ENCODE measurements around the gene PTGS1. TPM values are rescaled to one million over a fixed set of nuclear protein-coding genes. Genes with fewer than 3 reads are reported as not detected.

PTGS1 gene
- total RNA-seq, 1 experiment from 2014 or later, result not detected

DNA sequence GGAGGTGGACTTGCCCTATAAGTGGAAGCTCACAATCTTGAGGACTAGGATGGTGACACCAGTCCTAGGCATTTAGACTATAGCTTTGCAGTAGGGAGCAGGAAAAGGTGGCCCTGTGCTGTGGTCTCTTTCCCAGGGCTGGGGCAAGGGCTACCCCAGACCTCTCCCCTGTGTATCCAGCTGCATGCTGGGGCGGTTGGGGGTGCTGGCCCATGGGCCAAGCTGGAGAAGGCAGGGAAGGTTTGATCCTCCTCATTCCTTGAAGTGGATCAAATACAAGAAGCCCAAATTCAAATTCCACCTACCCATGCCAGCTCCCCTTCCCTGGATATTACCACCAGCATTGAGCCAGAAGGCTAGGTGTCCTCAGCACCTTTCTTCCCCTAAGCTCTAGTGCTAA is 2.2 kb upstream of the PTGS1 start:
- DNase-seq (ENCODE audit: low spot score), result no peak
- in situ Hi-C loops (cut with HindIII; ENCODE audit: low sequenced_read_pairs), result no loop called here

- in situ Hi-C loops (cut with HindIII; ENCODE audit: low sequenced_read_pairs), result no loop called here
- no peak for DNase-seq (ENCODE audit: low spot score)
These were observed 521 bp upstream of the PTGS1 start for GRCh38 chr9:122370303-122370702.

DNA sequence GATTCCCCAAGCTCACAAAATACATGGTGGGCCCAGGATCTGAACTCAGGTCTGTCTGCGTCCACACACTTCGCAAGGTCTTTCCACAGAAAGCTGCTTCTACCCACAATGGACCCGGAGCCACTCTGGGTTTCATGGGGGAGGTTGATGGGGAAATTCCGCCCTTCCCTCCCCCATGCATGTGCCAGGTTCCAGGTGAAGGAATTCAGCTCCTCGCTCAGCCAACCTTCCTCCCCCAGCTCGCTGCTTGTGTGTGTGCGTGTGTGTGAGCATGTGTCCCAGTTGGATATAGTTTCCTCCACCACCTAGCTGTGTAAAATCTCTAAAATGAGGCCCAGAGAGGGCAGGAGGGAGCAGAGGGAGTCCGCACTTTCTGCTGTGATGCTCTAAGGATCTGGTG is 1.0 kb downstream of the PTGS1 start:
- DNase-seq (ENCODE audit: low spot score), result no peak
- in situ Hi-C loops (cut with HindIII; ENCODE audit: low sequenced_read_pairs), result no loop called here

GRCh38 chr9:122372856-122373845 is 2.3 kb downstream of the PTGS1 start:
- in situ Hi-C loops (cut with HindIII; ENCODE audit: low sequenced_read_pairs), result no loop called here
- no peak for DNase-seq (ENCODE audit: low spot score)

GRCh38 chr9:122374885-122375420 is 4.1 kb downstream of the PTGS1 start:
- no peak for DNase-seq (ENCODE audit: low spot score)
- in situ Hi-C loops (cut with HindIII; ENCODE audit: low sequenced_read_pairs), result no loop called here

- in situ Hi-C loops (cut with HindIII; ENCODE audit: low sequenced_read_pairs), result no loop called here
- no peak for DNase-seq (ENCODE audit: low spot score)
These were observed 6.0 kb downstream of the PTGS1 start for GRCh38 chr9:122376796-122377195.

GRCh38 chr9:122377241-122378164 is 6.7 kb downstream of the PTGS1 start:
- DNase-seq (ENCODE audit: low spot score), result no peak
- in situ Hi-C loops (cut with HindIII; ENCODE audit: low sequenced_read_pairs), result no loop called here

GRCh38 chr9:122378236-122378635 is 7.4 kb downstream of the PTGS1 start:
- DNase-seq (ENCODE audit: low spot score), result no peak
- in situ Hi-C loops (cut with HindIII; ENCODE audit: low sequenced_read_pairs), result no loop called here

- no peak for DNase-seq (ENCODE audit: low spot score)
- in situ Hi-C loops (cut with HindIII; ENCODE audit: low sequenced_read_pairs), result no loop called here
These were observed 8.5 kb downstream of the PTGS1 start for GRCh38 chr9:122379340-122379739.

DNA sequence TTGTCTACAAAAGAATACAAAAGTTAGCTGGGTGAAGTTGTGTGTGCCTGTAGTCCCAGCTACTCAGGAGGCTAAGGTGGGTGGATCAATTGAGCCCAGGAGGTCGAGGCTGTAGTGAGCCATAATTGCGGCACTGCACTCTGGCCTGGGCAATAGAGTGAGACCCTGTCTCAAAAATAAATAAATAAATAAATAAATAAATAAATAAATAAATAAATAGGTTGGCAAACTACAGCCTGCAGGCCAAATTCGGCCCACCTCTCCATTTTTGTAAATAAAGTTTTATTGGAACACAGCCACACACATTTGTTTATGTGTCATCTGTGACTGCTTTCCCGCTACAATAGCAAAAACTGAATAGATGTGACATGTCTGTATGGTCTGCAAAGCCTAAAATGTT is 9.5 kb downstream of the PTGS1 start:
- in situ Hi-C loops (cut with HindIII; ENCODE audit: low sequenced_read_pairs), result no loop called here
- no peak for DNase-seq (ENCODE audit: low spot score)

- in situ Hi-C loops (cut with HindIII; ENCODE audit: low sequenced_read_pairs), result no loop called here
- no peak for DNase-seq (ENCODE audit: low spot score)
These were observed 10.6 kb downstream of the PTGS1 start for GRCh38 chr9:122381206-122381950.

- in situ Hi-C loops (cut with HindIII; ENCODE audit: low sequenced_read_pairs), result no loop called here
- DNase-seq (ENCODE audit: low spot score), result no peak
These were observed 12.4 kb downstream of the PTGS1 start for GRCh38 chr9:122382901-122383850.

DNA sequence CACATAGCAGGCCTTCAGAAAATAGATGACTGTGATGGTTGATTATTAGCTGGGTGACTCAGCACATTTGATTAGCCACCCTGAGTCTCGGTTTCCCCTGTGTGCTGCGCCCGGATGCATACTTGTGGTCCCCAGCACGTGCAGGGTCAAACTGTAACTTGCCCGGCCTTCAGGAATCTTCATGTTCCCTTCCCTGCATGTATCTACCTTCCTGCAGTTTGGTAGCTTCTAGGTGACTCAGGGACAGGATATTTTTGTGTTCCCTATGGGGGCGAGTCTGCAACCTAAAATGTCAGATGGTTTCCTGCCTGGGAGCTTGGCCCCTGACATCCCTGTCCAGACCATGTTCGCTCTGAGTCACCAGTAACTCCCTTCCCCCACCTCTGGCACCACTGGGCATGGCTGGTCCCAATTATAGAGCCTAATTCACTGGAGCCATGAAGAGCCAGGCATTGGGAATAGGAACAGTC is 13.2 kb downstream of the PTGS1 start:
- in situ Hi-C loops (cut with HindIII; ENCODE audit: low sequenced_read_pairs), result no loop called here
- DNase-seq (ENCODE audit: low spot score), result no peak

GRCh38 chr9:122386311-122386872 is 15.6 kb downstream of the PTGS1 start:
- in situ Hi-C loops (cut with HindIII; ENCODE audit: low sequenced_read_pairs), result no loop called here
- no peak for DNase-seq (ENCODE audit: low spot score)

DNA sequence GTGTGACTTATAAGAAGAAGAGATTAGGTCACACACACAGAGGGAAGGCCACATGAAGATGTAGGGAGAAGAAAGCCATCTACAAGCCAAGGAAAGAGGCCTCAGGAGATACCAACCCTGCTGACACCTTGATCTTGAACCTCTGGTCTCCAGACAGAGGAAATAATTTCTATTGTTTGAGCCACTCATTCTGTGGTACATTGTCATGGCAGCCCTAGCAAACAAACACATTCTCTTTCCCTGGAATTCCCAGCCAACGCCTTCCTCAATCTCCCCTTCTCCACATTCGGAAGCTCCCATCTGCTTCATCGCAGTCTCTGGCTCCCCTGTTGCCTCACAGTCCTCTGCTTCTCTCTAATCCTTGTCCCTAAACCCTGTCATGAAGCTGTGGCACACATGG is 16.7 kb downstream of the PTGS1 start:
- no peak for DNase-seq (ENCODE audit: low spot score)
- in situ Hi-C loops (cut with HindIII; ENCODE audit: low sequenced_read_pairs), result no loop called here

GRCh38 chr9:122389195-122389594 is 18.4 kb downstream of the PTGS1 start:
- in situ Hi-C loops (cut with HindIII; ENCODE audit: low sequenced_read_pairs), result no loop called here

DNA sequence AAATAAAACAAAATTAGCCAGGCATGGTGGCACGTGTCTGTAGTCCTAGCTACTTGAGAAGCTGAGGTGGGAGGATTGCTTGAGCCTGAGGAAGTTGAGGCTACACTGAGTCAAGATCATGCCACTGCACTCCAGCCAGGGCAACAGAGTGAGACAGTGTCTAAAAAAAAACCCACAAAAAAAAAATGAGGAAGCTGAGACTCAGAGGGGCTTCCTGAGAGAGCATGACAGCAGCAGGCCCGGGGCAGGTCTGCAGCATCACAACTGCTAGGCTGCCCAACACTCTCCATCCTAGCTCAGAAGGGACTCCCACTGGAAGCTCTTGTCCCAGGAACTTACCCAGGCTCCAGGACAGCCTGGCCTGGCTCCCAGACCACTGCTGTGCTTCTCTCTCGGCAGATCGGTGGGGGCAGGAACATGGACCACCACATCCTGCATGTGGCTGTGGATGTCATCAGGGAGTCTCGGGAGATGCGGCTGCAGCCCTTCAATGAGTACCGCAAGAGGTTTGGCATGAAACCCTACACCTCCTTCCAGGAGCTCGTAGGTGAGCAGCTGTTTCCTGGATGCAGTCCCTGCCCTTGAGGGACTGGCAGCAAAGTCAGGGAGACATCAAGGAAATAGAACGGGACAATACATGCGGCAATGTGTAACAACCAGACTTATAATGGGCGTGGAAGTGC is 19.1 kb downstream of the PTGS1 start:
- in situ Hi-C loops (cut with HindIII; ENCODE audit: low sequenced_read_pairs), result no loop called here
- no peak for DNase-seq (ENCODE audit: low spot score)

More at GRCh38 chr9:122389195-122389594, 18.4 kb downstream of the PTGS1 start:
- DNase-seq (ENCODE audit: low spot score), result no peak
